Fibroblast of lung (primary cell): Measurements from ENCODE around the gene RLBP1. TPM values are rescaled to one million over a fixed set of nuclear protein-coding genes. Genes with fewer than 3 reads are reported as not detected.

ENCODE experiments used
- DNase-seq, 2 donors: peaks; one replicate each; pipeline versions ENCODE4 v3.0.0 to v3.0.0-alpha.2; 2010; ENCODE audit warnings: low read depth in 2 of 2
- H2AFZ ChIP-seq: 2 replicates; pipeline ENCODE4 v1.5.1; 2012; ENCODE audit warnings: low read length, control low read depth, inconsistent platforms
- H3K27ac ChIP-seq: 2 replicates; pipeline ENCODE4 v1.5.1; 2011; ENCODE audit warnings: low read length, control low read depth; ENCODE audit not compliant: insufficient read depth
- H3K27me3 ChIP-seq: 2 replicates; pipeline ENCODE4 v1.5.1; 2011; ENCODE audit warnings: mild to moderate bottlenecking, low read length; ENCODE audit not compliant: control insufficient read depth, insufficient read depth
- H3K36me3 ChIP-seq: 2 replicates; pipeline ENCODE4 v1.5.1; 2011; ENCODE audit warnings: low read length; ENCODE audit not compliant: control insufficient read depth, insufficient read depth
- H3K4me1 ChIP-seq: 2 replicates; pipeline ENCODE4 v1.5.1; 2011; ENCODE audit warnings: low read length; ENCODE audit not compliant: control insufficient read depth, insufficient read depth; ENCODE audit errors: extremely low read depth
- H3K4me2 ChIP-seq: 2 replicates; pipeline ENCODE4 v1.5.1; 2011; ENCODE audit warnings: low read length, control low read depth; ENCODE audit not compliant: insufficient read depth; ENCODE audit errors: extremely low read depth
- H3K4me3 ChIP-seq, 4 experiments: fragments of 200-600 bp in 1 of 4; sonication (generic) in 1 of 4; replicated peaks in 1 of 4; 2 replicates each; pipeline ENCODE4 v1.5.1; 2011 to 2016; ENCODE audit warnings: low read length in 4 of 4, low read depth in 3 of 4, mild to moderate bottlenecking in 3 of 4, control low read depth in 2 of 4, inconsistent platforms in 1 of 4, mixed read lengths in 1 of 4; ENCODE audit not compliant: insufficient read depth in 1 of 4; ENCODE audit errors: control extremely low read depth in 1 of 4
- H3K79me2 ChIP-seq: 2 replicates; pipeline ENCODE4 v1.5.1; 2012; ENCODE audit warnings: mild to moderate bottlenecking, low read length, inconsistent platforms; ENCODE audit not compliant: control insufficient read depth, insufficient read depth
- H3K9ac ChIP-seq: 2 replicates; pipeline ENCODE4 v1.5.1; 2011; ENCODE audit warnings: mild to moderate bottlenecking, low read length, control low read depth; ENCODE audit not compliant: insufficient read depth
- H3K9me3 ChIP-seq: 2 replicates; pipeline ENCODE4 v1.5.1; 2012; ENCODE audit warnings: low read depth, low read length; ENCODE audit not compliant: control insufficient read depth, insufficient read depth
- H4K20me1 ChIP-seq: 2 replicates; pipeline ENCODE4 v1.5.1; 2011; ENCODE audit warnings: low read length; ENCODE audit not compliant: control insufficient read depth, insufficient read depth; ENCODE audit errors: extremely low read depth
- CTCF ChIP-seq, 2 donors: IDR thresholded peaks in 1 of 2; conservative IDR thresholded peaks in 1 of 2; 1 replicate in 1 of 2; 2 replicates in 1 of 2; pipeline ENCODE4 v1.5.1; 2011 to 2012; ENCODE audit warnings: low read length in 2 of 2, control low read depth in 1 of 2, inconsistent platforms in 1 of 2, low read depth in 1 of 2, mild to moderate bottlenecking in 1 of 2
- EZH2 ChIP-seq: IDR thresholded peaks from 2 replicates; pipeline ENCODE4 v1.5.1; 2012; ENCODE audit warnings: low read length, control low read depth, mild to moderate bottlenecking; ENCODE audit errors: missing control alignments
- polyA plus RNA-seq, 2 donors: library from polyadenylated mRNA; depleted of rRNA in 1 of 2; stranded (reverse) in 1 of 2; unstranded in 1 of 2; fragments of >200 nt; gene quantifications; 2 replicates each; pipeline ENCODE4 v1.2.1, GENCODE V29; 2011 to 2012; ENCODE audit warnings: missing spikeins in 1 of 2
- total RNA-seq: library from RNA; depleted of rRNA; stranded (reverse); fragments of >200 nt; gene quantifications from 2 replicates; pipeline ENCODE4 v1.2.1, GENCODE V29; 2014

Gene RLBP1
- total and polyA plus RNA-seq, 2 donors (not counting 1 experiment from before 2014, with no cell fraction given), result not detected

DNA sequence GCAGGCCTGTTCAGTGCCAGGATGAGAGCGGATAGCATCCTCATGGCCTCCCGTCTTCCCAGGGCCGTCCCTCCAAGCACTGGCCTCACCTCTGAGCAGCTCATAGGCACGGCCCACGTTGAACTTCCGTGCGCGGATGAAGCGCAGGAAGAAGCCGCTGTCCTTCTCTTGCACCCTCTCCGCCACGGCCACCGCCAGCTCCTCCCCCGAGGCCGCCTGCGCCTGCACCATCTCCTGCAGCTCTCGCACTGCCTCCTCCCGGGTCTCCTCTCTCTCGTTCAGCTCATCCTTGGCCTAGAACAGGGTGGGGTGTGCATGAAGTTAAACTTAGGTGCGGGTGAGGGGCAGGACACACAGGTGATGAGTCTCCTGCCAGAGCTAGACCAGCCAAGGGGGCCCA, 4.3 kb downstream of the RLBP1 start:
- H3K27me3 ChIP-seq, result peaks cover 6% of the 10 kb centered on the region
- no peaks in the 10 kb centered on the region for H4K20me1 ChIP-seq
- no peak overlapping the region for H2AFZ ChIP-seq
- no peaks in the 10 kb centered on the region for H3K36me3 ChIP-seq
- no peak overlapping the region for H3K4me2 ChIP-seq
- H3K27ac ChIP-seq, result no peak overlapping the region
- no peak overlapping the region for H3K9ac ChIP-seq
- no peak for DNase-seq
- H3K4me1 ChIP-seq, result no peaks in the 10 kb centered on the region
- TF ChIP-seq CTCF (conservative IDR thresholded peaks at IDR 0.05 in 1 of 2, IDR thresholded peaks at IDR 0.05 in 1 of 2; ENCODE audit: low read depth in 1 of 2, low read length in 2 of 2) (no peak), EZH2 (no peak)
- no peak overlapping the region for H3K4me3 ChIP-seq
- no peaks in the 10 kb centered on the region for H3K9me3 ChIP-seq
- no peaks in the 10 kb centered on the region for H3K79me2 ChIP-seq

GRCh38 chr15:89215627-89216026, 5.8 kb downstream of the RLBP1 start:
- Histone ChIP-seq H2AFZ (no peak overlapping the region), H4K20me1 (no peaks in the 10 kb centered on the region), H3K27ac (no peak overlapping the region), H3K4me2 (no peak overlapping the region), H3K79me2 (no peaks in the 10 kb centered on the region), H3K27me3 (peaks cover 6% of the 10 kb centered on the region), H3K36me3 (no peaks in the 10 kb centered on the region), H3K4me3 (no peak overlapping the region), H3K4me1 (no peaks in the 10 kb centered on the region), H3K9ac (no peak overlapping the region), H3K9me3 (no peaks in the 10 kb centered on the region)
- no peak for DNase-seq
- TF ChIP-seq CTCF (conservative IDR thresholded peaks at IDR 0.05 in 1 of 2, IDR thresholded peaks at IDR 0.05 in 1 of 2; ENCODE audit: low read depth in 1 of 2, low read length in 2 of 2) (no peak), EZH2 (no peak)

DNA sequence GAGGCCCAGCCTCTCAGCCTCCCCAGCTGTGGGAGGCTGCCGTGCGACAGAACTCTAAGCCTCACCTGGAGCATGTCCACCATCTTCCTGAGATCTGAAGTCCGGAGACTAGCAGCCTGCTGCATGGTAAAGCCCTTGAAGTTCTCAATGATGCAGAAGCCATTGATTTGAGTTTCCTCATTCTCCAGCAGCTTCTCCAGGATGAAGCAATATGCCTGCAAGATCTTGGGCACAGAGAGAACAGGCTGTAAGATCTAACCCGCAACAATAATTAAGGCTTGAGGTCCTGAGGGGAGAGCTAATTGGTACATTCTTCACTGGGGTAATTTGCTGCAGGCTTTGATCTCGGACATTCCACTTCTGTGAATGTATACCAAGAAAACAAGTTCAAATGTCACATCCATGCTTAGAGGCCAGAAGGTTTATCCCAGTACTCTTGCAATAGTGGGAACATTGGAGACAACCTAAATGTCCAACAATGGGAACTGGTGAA, 9.7 kb downstream of the RLBP1 start:
- Histone ChIP-seq H3K4me1 (no peaks in the 10 kb centered on the region), H3K9ac (no peak overlapping the region), H2AFZ (no peak overlapping the region), H3K9me3 (no peaks in the 10 kb centered on the region), H3K4me2 (no peak overlapping the region), H3K27ac (no peak overlapping the region), H4K20me1 (no peaks in the 10 kb centered on the region), H3K27me3 (no peaks in the 10 kb centered on the region), H3K4me3 (no peak overlapping the region), H3K79me2 (no peaks in the 10 kb centered on the region), H3K36me3 (no peaks in the 10 kb centered on the region)
- no peak for DNase-seq
- TF ChIP-seq CTCF (conservative IDR thresholded peaks at IDR 0.05 in 1 of 2, IDR thresholded peaks at IDR 0.05 in 1 of 2; ENCODE audit: low read depth in 1 of 2, low read length in 2 of 2) (no peak), EZH2 (no peak)
